ENCODE measurements around the gene EIF4EBP2. TPM values are rescaled to one million over a fixed set of nuclear protein-coding genes. Genes with fewer than 3 reads are reported as not detected.
A peak's percentile ranks its signal among the peaks of the same experiment; 100 is the strongest.

The EIF4EBP2 gene
- total RNA-seq, 1 experiment from 2014 or later = 93.2 TPM

- DNase-seq = peak; percentile 75
- Histone ChIP-seq H3K27ac (ENCODE audit: insufficient read length, low read depth, low read length) (no peak overlapping the region), H3K23me2 (ENCODE audit: insufficient read length, low read depth, low read length, poor library complexity, severe bottlenecking) (peaks cover 14% of the 10 kb centered on the region), H2BK120ac (ENCODE audit: low read depth, low read length, poor library complexity, severe bottlenecking) (no peak overlapping the region), H3K18ac (ENCODE audit: insufficient read length, low read depth, low read length) (no peak overlapping the region), H3K14ac (ENCODE audit: insufficient read depth, low read length) (no peak overlapping the region), H3K4me1 (ENCODE audit: insufficient read depth, low read length) (peaks cover 3% of the 10 kb centered on the region; the same call in 1 of the 2 replicates), H3K4ac (ENCODE audit: low read depth, low read length) (no peak overlapping the region), H3K79me1 (ENCODE audit: insufficient read depth, low read depth, low read length, poor library complexity, severe bottlenecking) (no peaks in the 10 kb centered on the region), H4K20me1 (ENCODE audit: control insufficient read depth, insufficient read depth, insufficient read length) (no peaks in the 10 kb centered on the region), H2AFZ (ENCODE audit: low read length) (no peak overlapping the region), H4K91ac (ENCODE audit: insufficient read length, low read depth, low read length) (no peak overlapping the region), H2AK5ac (ENCODE audit: insufficient read length, low read length) (no peak overlapping the region), H3K4me2 (ENCODE audit: insufficient read depth, insufficient read length, low read length) (no peak overlapping the region), H3K79me2 (ENCODE audit: insufficient read depth, low read length) (no peaks in the 10 kb centered on the region), H3K56ac (ENCODE audit: insufficient read length, low read depth, low read length) (no peak overlapping the region), H4K5ac (ENCODE audit: insufficient read length, low read depth, low read length) (no peak overlapping the region), H3K9ac (ENCODE audit: extremely low read depth, insufficient read length, low read length) (no peak overlapping the region), H2BK12ac (ENCODE audit: insufficient read length, low read depth, low read length) (no peak overlapping the region), H3K27me3 (ENCODE audit: insufficient read depth, low read length) (peaks cover 10% of the 10 kb centered on the region; the same call in 1 of the 2 replicates), H4K8ac (replicated peaks; ENCODE audit: insufficient read length, low read depth, low read length) (no peak overlapping the region), H2BK20ac (ENCODE audit: low read depth, low read length, poor library complexity, severe bottlenecking) (no peak overlapping the region), H2BK15ac (ENCODE audit: low read depth, low read length) (no peak overlapping the region), H3K23ac (ENCODE audit: insufficient read length, low read depth, low read length) (no peak overlapping the region), H3K9me3 (ENCODE audit: control insufficient read depth, low read depth, low read length) (no peaks in the 10 kb centered on the region), H3T11ph (ENCODE audit: low read length) (no peak overlapping the region), H2BK5ac (ENCODE audit: insufficient read length, low read length) (no peak overlapping the region)
- Mint-ChIP-seq H3K36me3 (ENCODE audit: insufficient read depth in 1 of 3, low read depth in 3 of 3) (peaks cover 0 to 8% (median 0%) of the 10 kb centered on the region in 3 experiments; a peak in 2 of 7 replicates), H3K27me3 (ENCODE audit: low read depth) (peaks cover 45% of the 10 kb centered on the region), H3K27ac (no peak overlapping the region; a peak in 2 of 7 replicates), H3K4me3 (no peak overlapping the region), H3K4me1 (peaks cover 31 to 40% of the 10 kb centered on the region in 2 experiments), H3K9me3 (no peaks in the 10 kb centered on the region; a peak in 1 of 5 replicates)
- WGBS (ENCODE audit: extremely low coverage, insufficient read length, low lambda C conversion rate) = no CpG with 5 or more reads among the region's 13 CpGs
- peak; percentile 90 for TF ChIP-seq CTCF (conservative IDR thresholded peaks at IDR 0.05)
Observed at GRCh38 chr10:70461397-70462348, 57.7 kb downstream of the EIF4EBP2 start.

All from H9 (cell line).